Stimulated activated CD8-positive, alpha-beta memory T cell treated with anti-CD3 and anti-CD28 coated beads, Interleukin-7, amount 100 ng/mL, for 1 hour (primary cell): ENCODE data around the gene ASB6.
A peak's percentile ranks its signal among the peaks of the same experiment; 100 is the strongest.

Experiments used
- DNase-seq, 2 donors: peaks; one replicate each; pipeline ENCODE4 v3.0.0-alpha.2; 2020; ENCODE audit warnings: low read depth in 2 of 2

Gene ASB6

DNA sequence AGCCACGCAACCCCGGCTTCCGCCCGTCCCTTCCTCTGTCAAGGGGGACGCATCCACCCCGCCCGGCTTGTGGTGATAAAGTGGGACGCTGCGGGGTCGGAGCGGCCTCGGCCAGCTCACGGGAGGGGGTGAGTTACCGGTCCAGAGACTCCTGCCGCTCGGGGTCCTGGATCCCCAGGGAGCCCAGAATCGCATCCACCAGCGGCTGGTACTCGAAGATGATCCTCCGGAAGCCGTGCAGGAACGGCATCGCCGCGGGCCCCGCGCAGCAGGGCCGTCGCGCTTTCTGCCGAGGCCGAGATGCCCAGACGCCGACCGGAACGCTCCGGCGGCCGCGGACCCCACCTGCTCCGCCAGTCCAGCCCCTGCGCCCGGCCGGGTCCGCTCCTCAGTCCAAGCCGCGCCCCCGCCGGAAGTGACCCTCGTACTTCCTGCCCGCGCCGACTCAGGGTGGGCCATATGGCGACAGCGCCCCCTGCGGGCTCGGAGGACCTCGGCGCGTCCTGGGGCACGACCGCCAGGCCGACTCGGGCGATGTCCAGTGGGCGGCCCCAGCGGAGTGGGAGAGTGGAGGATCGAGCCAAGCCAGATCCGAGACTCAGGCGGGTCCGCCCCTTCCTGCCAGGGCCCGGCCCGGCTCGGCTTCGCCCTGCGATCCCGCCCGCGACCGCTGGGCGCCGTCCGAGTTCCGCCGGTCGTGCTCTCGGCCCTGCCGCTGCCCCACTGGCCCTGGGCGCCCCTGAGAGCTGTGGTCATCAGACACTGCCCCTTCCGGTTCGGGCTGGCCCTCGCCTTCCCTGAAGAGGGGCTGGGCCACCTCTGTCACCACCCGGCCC is at the start of gene ASB6:
TSS of gene ASB6 (minus strand) at position 402 of the 836 bp plus-strand sequence. CDS start at position 250, 152 bp downstream.
- peak; percentile 91 to 93 for DNase-seq

- DNase-seq = no peak
Measured at GRCh38 chr9:129688285-129689043, 46.5 kb upstream of the ASB6 start.

DNA sequence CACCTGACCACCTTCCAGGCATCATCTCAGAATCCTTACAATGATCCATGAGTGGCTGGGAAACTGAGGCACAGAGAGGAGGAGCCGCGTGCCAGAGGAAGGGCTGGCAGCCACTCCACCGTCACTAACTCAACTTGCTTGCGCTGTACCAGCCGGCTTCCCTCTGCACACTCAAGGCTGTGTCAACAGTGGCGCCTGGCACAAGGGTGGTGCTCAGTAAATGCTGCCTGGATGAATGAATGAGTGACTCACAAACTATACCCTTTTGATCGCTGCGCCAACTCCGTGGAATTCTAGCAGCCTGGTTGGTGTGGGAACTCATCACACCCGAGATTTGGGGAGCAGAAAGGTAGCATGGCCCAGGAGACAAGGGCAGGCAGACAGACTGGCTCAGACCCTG is 45.4 kb upstream of the ASB6 start:
- DNase-seq = no peak

DNA sequence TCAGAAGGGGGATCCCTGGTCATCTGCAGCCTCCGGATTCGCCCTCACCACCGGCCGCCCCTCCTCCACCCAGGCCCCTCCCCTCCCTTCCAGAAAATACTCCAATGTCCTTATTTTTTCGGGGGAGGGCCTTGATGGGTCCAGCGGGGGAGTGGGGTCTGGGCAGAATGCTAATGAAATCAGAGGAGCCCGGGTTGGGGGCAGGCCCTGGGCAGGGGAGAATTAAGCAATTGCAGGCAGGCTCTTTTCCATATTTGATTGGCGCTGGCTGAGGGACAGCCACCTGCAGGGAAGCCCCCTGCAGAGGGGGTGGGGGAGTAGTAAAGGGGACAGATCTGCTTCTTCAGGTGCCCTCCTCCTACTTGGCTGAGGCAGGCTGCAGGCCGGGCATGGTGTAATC is 44.8 kb upstream of the ASB6 start:
- DNase-seq = no peak

DNA sequence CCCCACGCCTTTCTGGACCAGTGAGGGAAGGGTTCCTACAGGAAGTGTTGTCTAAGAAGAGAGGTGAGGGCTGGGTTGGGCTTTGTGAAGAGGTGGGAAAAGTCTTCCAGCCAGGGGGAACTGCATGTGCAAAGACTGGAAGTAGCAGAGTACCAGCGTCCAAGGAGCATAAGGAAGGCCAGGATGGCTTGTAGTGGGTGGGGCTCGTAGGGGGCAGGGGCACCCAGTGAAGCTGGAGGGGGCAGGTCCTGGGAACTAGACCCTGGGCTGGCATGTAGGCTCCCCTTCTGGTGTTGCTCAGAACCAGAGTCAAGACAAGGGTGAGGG is 43.9 kb upstream of the ASB6 start:
- DNase-seq = no peak

DNA sequence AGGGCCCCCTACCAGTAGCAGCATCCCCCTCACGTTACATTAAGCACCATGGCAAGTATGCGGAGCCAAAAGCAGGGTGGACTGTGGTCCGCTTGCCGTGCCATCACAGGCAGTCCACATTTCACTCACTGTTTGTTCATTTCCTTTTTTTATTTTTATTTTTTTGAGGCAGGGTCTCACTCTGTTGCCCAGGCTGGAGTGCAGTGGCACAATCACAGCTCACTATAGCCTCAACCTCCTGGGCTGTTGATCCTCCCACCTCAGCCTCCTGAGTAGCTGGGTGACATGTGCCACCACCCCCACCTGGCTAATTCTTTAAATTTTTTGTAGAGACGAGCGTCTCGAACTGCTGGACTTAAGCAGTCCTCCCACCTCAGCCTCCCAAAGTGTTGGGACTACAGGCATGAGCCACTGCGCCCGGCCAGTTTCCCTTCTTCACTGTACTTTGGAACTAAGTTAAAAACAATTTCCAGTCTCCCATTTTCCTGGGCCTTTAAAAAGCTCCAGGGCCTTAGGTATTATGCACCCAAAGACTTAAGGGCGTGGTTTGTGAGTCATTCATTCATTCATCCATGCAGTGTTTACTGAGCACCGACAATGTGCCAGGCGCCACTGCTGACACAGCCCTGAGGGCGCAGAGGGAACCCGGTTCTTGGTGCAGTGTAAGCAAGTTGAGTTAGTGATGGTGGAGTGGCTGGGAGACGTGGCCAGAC is 43.4 kb upstream of the ASB6 start:
- DNase-seq = no peak

GRCh38 chr9:129682381-129682780 is 40.4 kb upstream of the ASB6 start:
- DNase-seq = no peak

- DNase-seq = no peak
Measured at GRCh38 chr9:129681924-129682323, 40.0 kb upstream of the ASB6 start.

- DNase-seq = no peak
Measured at GRCh38 chr9:129679537-129679936, 37.6 kb upstream of the ASB6 start.

DNA sequence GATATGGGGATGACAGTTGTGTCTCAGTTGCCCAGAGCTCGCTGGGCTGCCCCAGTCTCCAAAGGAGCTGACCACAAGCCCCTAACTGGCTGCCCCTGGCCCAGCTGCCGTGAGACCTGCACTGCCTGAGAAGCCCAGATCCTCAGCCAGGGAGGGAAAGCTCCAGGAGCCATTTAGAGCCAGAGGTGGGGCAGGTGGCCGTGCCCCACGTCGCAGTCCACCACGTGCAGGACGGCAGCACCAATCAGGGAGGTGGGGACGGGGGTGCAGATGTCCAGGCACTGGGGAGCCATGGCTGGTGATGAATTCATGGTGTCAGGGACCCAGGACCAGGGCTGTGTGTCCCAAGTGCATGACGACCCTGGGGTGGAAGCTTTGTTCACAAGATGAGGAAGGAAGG is 36.9 kb upstream of the ASB6 start:
- no peak for DNase-seq

DNA sequence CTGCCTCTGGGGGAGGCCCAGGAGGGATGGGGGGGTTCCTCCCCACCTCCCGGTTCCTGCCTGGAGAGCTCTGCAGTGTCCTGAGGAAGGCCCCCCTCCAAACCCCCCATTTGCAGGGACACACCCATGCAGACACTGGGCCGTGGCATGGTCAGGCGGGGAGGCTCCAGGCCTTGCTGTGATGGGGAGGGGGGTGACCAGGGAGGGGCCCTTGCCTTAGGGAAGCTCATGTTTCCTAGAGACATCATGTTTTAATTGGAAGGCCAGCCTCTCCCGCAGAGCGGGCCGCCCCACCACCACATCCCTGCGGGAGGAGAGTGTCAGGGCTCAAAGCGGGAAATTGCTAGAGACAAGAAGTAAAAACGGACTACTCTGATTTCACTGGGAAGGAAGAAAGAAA is 35.5 kb upstream of the ASB6 start:
- DNase-seq = no peak

GRCh38 chr9:129676975-129677374 is 35.0 kb upstream of the ASB6 start:
- DNase-seq = no peak

DNA sequence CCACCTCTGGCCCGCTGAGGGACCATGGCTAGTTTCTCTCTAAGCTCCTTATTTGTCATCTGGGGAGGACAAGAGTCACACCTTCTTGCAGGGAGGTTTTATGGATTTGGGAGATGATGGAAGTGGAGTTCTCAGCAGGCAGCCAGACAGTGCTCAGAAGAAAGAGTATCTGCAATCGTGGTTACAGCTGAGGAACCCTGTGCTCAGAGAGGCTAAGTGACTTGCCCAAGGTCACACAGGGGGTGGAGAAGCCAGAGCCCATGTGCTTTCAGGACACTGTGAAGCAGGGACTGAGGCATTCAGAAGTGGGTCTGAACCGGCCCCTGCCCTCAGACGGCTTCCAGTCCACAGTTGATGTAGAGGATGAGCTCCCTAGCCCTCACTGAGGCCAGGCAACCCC is 34.3 kb upstream of the ASB6 start:
- DNase-seq = no peak

DNA sequence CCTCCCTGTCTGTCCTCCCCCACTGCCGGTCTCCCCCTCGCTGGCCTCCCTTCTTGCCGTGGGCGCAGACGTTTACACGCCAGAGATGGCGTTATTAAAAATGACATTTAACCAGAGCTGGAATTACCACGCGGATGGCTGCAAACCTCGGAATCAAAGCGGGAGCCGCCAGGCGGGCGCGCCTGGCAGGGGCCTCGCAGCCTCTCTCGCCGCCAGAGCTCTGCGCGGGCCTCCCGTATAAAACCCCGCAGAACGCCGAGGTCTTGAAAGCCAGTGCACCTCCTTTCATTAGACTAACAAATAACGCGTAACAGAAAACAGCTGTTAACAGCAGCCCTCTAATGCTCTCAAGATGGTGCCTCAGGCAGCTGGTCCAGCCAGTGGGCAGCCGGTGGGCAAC is 33.7 kb upstream of the ASB6 start:
- DNase-seq = no peak

DNA sequence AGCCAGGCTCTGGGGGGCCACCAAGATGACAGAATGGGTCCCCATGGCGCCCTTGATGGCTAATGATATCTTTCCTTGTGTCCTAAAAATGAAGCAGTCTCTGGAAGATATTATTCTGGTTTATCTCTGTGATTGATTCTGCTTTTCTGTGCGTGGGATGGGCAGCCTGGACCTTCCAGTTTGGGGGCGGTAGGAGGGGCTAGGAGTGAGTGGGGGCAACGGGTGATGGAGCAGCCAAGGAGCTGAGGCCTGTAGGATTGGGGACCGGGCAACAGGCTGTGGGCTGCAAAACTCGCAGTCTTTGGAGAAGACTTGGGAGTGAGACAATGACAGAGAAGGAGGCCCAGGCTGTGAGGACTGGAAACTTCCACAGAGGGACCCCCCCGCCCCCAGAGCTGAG is 32.3 kb upstream of the ASB6 start:
- no peak for DNase-seq

GRCh38 chr9:129673602-129674001 is 31.7 kb upstream of the ASB6 start:
- no peak for DNase-seq

- no peak for DNase-seq
Measured at GRCh38 chr9:129672702-129673101, 30.8 kb upstream of the ASB6 start.

GRCh38 chr9:129671519-129671918 is 29.6 kb upstream of the ASB6 start:
- no peak for DNase-seq

DNA sequence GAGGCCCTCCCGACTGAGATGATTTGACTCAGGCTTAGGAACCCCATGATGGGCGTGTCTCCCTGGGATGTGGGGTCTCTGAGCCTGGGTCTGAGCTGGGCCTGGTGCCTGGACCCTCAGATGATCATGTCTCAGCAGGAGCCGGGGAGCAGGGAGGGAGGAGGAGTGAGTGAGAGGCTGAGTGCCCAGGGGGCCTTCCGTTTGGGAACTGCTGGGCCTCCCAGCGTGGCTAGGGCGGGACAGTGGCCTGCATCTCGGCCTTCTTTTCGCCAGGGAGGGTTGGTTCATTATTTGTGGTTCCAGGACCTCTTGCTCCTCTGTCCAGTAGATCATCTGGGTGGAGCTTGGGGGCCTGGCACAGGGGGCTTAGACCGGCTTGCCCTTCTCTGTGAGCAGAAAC is 29.1 kb upstream of the ASB6 start:
- DNase-seq = no peak

DNA sequence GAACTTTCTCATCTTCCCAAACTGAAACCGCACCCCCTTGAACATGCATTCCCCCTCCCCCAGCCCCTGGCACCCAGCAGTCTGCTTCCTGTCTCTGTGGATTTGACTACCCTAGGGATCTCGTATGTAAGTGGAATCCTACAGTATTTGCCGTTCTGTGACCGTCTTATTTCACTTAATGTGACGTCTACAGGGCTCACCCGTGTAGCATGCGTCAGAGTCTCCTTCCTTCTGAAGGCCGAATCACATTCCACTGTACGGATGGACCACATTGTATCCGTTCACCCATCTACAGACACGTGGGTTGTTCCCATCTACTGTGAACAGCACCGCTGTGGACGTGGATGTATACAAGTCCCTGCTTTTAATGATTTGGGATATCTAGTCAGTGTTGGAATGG is 28.0 kb upstream of the ASB6 start:
- DNase-seq = no peak

DNA sequence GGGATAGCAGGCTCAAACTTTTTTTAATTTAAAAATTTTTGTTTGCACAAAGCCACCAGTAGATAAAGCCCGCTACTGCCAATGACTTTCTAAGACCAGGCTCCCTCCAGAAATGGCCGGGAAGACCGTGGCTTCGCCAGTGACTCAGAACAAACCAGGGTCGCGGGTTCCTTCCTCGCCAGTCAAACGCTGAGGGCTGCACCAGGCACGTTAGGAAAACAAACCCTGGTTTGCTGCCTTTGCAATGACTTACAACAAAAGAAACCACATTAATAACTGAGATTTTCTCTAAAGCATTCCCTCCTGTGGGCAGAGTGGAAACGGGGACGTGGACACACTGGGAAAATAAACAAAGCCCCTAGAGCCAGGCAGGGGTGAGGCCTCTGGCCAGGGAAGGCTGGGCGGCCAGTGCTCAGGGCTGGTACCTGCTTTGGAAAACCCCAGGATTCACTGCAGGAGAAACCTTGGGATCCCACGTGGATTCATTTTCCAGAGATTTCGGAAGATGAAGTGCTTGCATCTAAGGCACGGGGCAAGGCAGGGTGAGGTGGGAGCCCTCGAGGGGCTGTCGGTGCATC is 27.3 kb upstream of the ASB6 start:
- DNase-seq = no peak

DNA sequence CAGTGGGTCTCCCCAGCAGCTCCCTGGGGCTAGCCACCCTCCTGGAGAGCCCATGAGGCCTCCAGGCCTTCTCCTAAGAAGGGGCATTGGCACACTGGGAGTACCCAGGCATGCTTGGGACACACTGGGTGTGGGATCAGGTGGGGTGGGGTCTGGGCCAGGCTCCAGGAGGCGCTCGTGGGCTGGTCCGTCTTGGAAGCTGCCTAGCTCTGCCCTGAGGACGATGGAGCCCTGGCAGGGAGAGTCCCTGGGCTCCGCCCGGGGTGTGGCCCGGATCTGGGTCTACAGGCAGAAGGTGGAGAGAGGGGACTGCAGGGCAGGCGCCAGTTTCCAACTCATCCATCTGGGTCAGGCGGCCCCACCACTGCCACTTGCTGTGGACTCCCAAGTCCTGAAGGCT is 25.9 kb upstream of the ASB6 start:
- no peak for DNase-seq
